MG63 (cell line): ENCODE measurements around the gene KBTBD3. TPM values are rescaled to one million over a fixed set of nuclear protein-coding genes. Genes with fewer than 3 reads are reported as not detected.
"Not testable (repeated sequence)": the region's sequence is repeated elsewhere in the genome, so short reads cannot be mapped to it uniquely, and the experiment has no call there.

Source experiments
- DNase-seq: peaks from one replicate; pipeline ENCODE4 v3.0.0-alpha.2; 2020
- H3K27me3 ChIP-seq: fragments of 250-450 bp; sonication (Bioruptor Pico); 2 replicates; pipeline ENCODE4 v1.5.1; 2020; ENCODE audit warnings: mild to moderate bottlenecking, moderate library complexity
- H3K36me3 ChIP-seq: fragments of 250-450 bp; sonication (Bioruptor Pico); 2 replicates; pipeline ENCODE4 v1.5.1; 2020; ENCODE audit warnings: mild to moderate bottlenecking, moderate library complexity
- H3K4me3 ChIP-seq: fragments of 250-450 bp; sonication (Bioruptor Pico); 2 replicates; pipeline ENCODE4 v1.5.1; 2020; ENCODE audit warnings: mild to moderate bottlenecking, moderate library complexity
- H3K9me3 ChIP-seq: fragments of 250-450 bp; sonication (Bioruptor Pico); 2 replicates; pipeline ENCODE4 v1.5.1; 2020; ENCODE audit warnings: mild to moderate bottlenecking, moderate library complexity
- total RNA-seq: library from RNA; depleted of rRNA; stranded (reverse); fragments of >200 nt; shearing (Covaris generic); gene quantifications from 2 replicates; pipeline ENCODE4 v1.2.3, GENCODE V29; 2014; ENCODE audit warnings: low replicate concordance; rRNA removed

The KBTBD3 gene
- total RNA-seq, 1 experiment from 2014 or later = 0.63 TPM

DNA sequence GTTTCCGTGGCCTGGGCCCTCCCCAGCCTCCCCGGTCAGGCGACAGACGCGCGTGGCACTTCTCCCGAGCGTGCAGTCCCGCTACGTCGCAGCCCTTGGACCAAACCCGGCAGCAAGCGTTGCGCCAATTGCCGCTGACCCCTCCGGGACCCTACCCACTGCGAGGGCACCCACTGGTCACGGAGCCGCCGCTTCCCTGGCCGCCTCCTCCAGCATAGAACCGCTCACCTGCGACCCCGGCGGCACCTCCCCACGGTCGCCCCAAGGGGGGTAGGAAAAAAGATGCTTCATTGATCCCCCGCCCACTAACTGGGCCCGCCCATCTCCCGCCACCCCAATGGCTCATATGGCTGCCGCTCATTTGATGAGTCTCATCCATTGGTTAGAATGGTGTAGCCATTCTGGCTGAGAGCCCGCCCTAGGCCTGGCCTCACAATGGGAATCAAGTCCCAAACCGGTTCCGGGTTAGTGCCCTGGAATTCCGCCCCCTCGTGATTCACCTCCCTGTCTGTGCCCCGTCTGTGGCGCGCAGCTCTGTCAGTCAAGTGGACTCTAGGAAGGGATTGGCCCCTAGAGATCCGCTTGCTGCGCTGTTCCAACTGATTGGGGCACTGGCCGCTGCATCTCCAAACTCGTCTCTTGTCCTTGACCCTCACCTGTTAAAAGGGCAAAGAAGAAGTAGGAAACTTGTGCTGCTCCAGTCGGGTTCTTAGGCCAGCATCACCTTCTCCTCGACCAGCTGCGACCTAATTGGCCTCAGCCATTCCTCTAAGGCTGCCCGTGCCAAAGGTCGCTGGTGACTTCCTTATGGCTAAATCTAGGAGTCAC is 55.0 kb downstream of the KBTBD3 start, which contains the start of gene MSANTD4:
Gene MSANTD4, minus strand, starts transcription at position 274 of the 828 bp plus-strand sequence. CDS start 11,323 bp downstream, outside the sequence.
- H3K36me3 ChIP-seq = peaks cover 10% of the 10 kb centered on the region
- H3K27me3 ChIP-seq = no peaks in the 10 kb centered on the region
- peak; percentile 99 for DNase-seq
- peak within 1 kb of the TSS; percentile 95 for H3K4me3 ChIP-seq
- H3K9me3 ChIP-seq = no peaks in the 10 kb centered on the region; the same call in 1 of the 2 replicates

DNA sequence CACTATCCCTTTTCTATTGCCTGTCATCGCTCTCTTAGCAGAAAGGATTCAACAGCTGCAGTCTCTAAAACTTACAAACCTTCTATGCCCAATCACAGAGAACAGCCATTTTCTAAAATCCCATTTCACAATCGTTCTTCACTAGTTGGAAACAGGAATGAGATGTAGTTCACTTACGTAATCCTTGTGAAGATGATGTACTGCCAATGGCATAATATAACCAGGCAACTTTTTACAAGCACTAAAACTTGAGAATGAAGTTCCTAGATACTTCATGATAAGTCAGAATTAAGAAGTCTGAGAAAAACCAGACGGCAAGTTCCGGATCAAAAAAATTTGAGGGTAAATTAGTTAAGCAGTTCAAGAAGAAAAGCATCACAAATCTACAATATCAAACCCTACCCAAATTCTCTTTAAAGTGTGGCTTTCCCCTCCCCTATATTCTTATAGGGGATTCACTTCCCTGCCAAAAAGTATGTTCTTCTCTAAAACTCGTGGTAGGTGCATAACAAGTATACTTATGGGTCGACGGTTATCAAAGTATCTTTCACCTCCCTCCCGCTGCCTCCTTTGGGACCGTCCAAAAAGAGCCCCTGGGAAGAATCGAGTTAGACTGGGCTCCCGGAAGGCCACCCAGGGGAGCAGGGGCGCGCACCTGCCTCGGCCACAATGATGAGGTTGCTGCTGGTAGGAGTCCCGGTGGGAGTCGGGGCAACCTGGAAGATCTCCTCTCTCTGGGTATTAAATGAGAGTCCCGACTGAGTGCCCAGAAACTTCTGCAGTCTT is 55.8 kb downstream of the KBTBD3 start:
- peak overlapping the region; percentile 95 for H3K4me3 ChIP-seq
- H3K9me3 ChIP-seq = no peaks in the 10 kb centered on the region
- H3K27me3 ChIP-seq = no peaks in the 10 kb centered on the region
- peaks cover 10% of the 10 kb centered on the region for H3K36me3 ChIP-seq
- no peak for DNase-seq

DNA sequence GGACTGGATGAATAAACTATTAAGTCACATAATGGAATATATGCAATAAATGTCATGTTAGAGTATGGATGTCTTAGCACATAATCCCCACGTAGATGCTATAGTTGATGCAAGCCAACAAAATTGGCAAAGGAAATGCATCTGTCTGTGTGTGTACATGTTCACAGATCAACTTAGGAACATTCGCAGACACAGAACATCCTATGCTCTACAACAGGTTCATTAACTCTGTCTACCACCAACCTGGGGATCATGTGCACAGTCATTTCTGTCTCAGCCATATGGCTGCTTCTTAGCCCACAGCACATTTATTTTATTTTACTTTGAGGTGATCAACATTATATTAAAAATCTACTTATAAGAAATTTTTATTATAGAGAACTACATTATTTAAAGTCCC is 60.1 kb downstream of the KBTBD3 start:
- peaks cover 10% of the 10 kb centered on the region for H3K36me3 ChIP-seq
- no peak for DNase-seq
- no peaks in the 10 kb centered on the region for H3K27me3 ChIP-seq
- no peak overlapping the region for H3K4me3 ChIP-seq
- H3K9me3 ChIP-seq = no peaks in the 10 kb centered on the region

- Histone ChIP-seq H3K36me3 (peaks cover 11% of the 10 kb centered on the region), H3K4me3 (no peak overlapping the region), H3K9me3 (no peaks in the 10 kb centered on the region), H3K27me3 (no peaks in the 10 kb centered on the region)
- DNase-seq = no peak
These were observed 62.1 kb downstream of the KBTBD3 start for GRCh38 chr11:106015066-106015465.

DNA sequence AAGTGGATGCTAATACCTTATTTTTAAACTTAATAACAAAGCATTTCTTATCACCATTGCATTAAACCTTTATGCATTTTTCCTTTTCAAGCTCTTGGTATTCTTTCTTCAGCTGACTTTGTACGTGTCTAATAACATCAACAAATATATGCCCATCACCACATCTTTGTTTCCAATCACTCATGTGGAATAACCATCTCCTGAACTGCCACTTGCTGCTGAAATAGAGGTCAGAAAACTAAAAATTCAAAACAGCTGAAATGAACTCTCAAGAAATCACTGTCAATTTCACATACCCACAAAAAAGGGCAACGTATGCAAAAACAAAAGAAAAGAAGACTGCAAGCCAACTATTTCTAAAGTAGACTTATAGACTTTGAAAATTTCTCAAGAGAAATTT is 62.5 kb downstream of the KBTBD3 start:
- H3K4me3 ChIP-seq = no peak overlapping the region
- no peak for DNase-seq
- no peaks in the 10 kb centered on the region for H3K27me3 ChIP-seq
- H3K9me3 ChIP-seq = no peaks in the 10 kb centered on the region
- H3K36me3 ChIP-seq = peaks cover 13% of the 10 kb centered on the region

DNA sequence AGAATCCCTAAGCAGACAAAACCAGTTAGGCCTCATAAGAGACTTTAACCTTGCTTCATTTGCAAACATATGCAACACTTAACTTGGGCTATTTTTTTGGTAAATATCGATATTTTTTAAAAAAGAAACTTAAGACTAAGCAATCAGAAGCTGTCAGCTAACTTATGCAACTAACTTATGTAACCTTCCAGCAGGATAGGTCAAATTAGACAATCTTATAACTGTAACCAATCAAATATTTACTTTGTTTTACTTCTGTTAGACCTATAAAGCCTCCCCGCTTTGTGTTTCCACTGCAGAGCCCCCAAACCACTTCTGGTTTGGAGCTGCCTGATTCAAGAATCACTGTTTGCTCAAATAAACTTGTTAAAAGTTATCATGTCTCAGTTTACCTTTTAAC is 63.1 kb downstream of the KBTBD3 start:
- DNase-seq = no peak
- Histone ChIP-seq H3K36me3 (peaks cover 18% of the 10 kb centered on the region), H3K9me3 (no peaks in the 10 kb centered on the region), H3K27me3 (no peaks in the 10 kb centered on the region), H3K4me3 (no peak overlapping the region)

GRCh38 chr11:106012744-106013143 is 64.4 kb downstream of the KBTBD3 start:
- H3K9me3 ChIP-seq = no peaks in the 10 kb centered on the region; the same call in 1 of the 2 replicates
- peaks cover 31% of the 10 kb centered on the region for H3K36me3 ChIP-seq
- H3K4me3 ChIP-seq = no peak overlapping the region
- DNase-seq = peak; percentile 65
- H3K27me3 ChIP-seq = no peaks in the 10 kb centered on the region

DNA sequence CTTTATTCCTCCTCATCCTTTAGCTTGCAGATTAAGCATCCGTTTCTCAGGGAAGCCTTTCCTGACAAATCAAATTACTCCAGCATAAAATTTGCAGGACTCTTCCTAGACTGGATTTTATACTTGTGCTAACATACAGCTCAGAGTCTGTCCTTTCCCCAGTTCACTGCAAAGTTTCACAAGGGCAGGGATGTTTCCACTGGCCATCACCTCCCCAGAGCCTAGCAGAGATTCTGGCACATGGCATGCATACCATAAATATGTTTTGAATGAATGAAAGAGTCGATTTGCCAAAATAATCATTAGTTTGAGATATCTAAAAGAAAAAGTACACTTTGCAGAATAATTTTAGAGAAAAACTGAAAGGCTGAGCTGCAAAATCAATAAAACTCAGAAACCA is 65.7 kb downstream of the KBTBD3 start:
- peak; percentile 28 for DNase-seq
- no peaks in the 10 kb centered on the region for H3K27me3 ChIP-seq
- H3K36me3 ChIP-seq = peaks cover 44% of the 10 kb centered on the region
- no peaks in the 10 kb centered on the region; the same call in 1 of the 2 replicates for H3K9me3 ChIP-seq
- no peak overlapping the region for H3K4me3 ChIP-seq

DNA sequence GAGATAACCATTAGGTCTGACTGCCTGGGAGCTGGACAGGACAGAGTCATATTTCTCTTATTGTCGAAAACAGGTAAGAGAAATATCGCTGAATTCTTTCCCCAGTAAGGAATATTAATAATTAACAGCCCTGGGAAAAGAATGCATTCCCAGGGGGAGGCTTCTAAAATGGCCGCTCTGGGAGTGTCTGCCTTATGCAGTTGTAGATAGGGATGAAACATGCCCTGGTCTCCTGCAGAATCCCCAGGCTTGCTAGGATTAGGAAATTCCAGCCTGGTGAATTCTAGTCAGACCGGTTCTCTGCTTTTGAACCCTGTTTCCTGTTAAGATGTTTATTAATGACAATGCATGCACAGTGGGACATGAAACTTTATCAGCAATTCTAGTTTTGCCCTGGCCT is 74.1 kb downstream of the KBTBD3 start:
- peaks cover 38% of the 10 kb centered on the region for H3K36me3 ChIP-seq
- not testable (repeated sequence) for H3K27me3 ChIP-seq, DNase-seq, H3K9me3 ChIP-seq, H3K4me3 ChIP-seq

DNA sequence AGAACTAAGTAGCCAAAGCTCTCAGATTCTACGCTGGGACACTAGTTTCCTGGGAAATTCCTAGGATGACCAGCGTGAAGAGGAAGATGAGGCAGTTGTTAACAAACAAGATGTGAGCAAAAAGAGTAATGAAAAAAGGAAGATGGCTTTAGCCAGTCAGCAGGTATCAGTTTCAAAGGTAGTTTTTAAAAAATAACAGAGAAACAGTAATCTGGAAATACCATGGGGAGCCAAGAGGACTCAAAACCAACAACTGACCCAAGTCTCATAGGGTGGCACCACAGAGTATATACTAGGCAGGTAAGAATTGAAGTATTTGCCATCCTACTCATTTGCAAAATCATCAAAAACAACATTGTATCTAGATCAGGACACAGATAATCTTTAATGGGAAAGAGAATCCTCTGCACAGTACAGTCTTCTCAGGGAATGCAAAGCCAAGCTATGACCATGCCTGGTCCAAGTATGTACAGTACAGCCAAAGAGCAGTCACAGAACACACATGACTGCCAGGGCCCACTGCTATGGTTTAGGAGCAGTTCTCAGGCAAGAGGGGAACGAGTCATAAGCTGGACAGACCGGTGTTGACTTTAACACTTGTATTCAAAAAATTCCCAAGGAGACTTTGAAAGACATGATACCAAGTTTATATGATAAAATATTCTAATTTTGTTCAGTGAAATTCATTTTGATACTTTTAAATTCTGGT is 75.7 kb downstream of the KBTBD3 start:
- Histone ChIP-seq H3K27me3 (no peaks in the 10 kb centered on the region), H3K4me3 (no peak overlapping the region), H3K36me3 (peaks cover 22% of the 10 kb centered on the region), H3K9me3 (0 out of 2 replicates have a peak, but pooled peaks cover 2% of the 10 kb centered on the region)
- peak; percentile 17 for DNase-seq

Other genes starting within 250 kb of the KBTBD3 start
- gene MSANTD4, start 55.1 kb downstream of the KBTBD3 start, total RNA-seq = 11.8 and 14.9 TPM in 2 replicates
- 44.5 and 62.1 TPM in 2 replicates for gene AASDHPPT, start 315 bp upstream of the KBTBD3 start, total RNA-seq